Activated naive CD8-positive, alpha-beta T cell treated with anti-CD3 and anti-CD28 coated beads, Interleukin-2, amount 50 U/mL, for 16 hours (primary cell): ENCODE measurements around the gene ID3.

Experiments used
- DNase-seq: peaks from one replicate; pipeline ENCODE4 v3.0.0-alpha.2; 2020; ENCODE audit warnings: low read depth, low spot score

The ID3 gene

GRCh38 chr1:23527900-23528249 lies 31.4 kb downstream of the ID3 start:
- no peak for DNase-seq

GRCh38 chr1:23527366-23527765 lies 31.9 kb downstream of the ID3 start:
- DNase-seq = no peak

- no peak for DNase-seq
Observed at GRCh38 chr1:23526329-23527041, 32.8 kb downstream of the ID3 start.

- no peak for DNase-seq
Observed at GRCh38 chr1:23525558-23526250, 33.6 kb downstream of the ID3 start.

GRCh38 chr1:23524716-23525401 lies 34.4 kb downstream of the ID3 start:
- no peak for DNase-seq

- no peak for DNase-seq
Observed at GRCh38 chr1:23524163-23524562, 35.1 kb downstream of the ID3 start.

GRCh38 chr1:23522244-23522982 lies 36.9 kb downstream of the ID3 start:
- no peak for DNase-seq

GRCh38 chr1:23521588-23521987 lies 37.7 kb downstream of the ID3 start:
- no peak for DNase-seq

GRCh38 chr1:23517581-23517980 lies 41.7 kb downstream of the ID3 start:
- DNase-seq = no peak

GRCh38 chr1:23515905-23516304 lies 43.4 kb downstream of the ID3 start:
- no peak for DNase-seq

- no peak for DNase-seq
Observed at GRCh38 chr1:23514111-23514679, 45.1 kb downstream of the ID3 start.

GRCh38 chr1:23509896-23510295 lies 49.4 kb downstream of the ID3 start:
- DNase-seq = no peak
